K562 (cell line): ENCODE results near the gene SLC49A3.

Experiments
- JUN ChIP-seq, 2 experiments: sonication (generic) in 1 of 2; formaldehyde crosslinking in 1 of 2; IDR thresholded peaks; 2 replicates each; pipeline versions ENCODE4 v1.6.1 to v1.8.0; 2012 to 2022; ENCODE audit warnings: borderline replicate concordance in 2 of 2, mild to moderate bottlenecking in 2 of 2, improper control_type of control experiment in 1 of 2, low read depth in 1 of 2, low read length in 1 of 2, missing genetic modification reagents in 1 of 2
- TARDBP ChIP-seq: fragments of 450-650 bp; IDR thresholded peaks from 2 replicates; pipeline ENCODE4 v1.6.1; 2016
- TEAD1 ChIP-seq, 2 experiments: fragments of 450-650 bp in 1 of 2; sonication (generic) in 1 of 2; formaldehyde crosslinking; IDR thresholded peaks; 2 replicates each; pipeline versions ENCODE4 v1.4.0 to v1.8.0; 2020 to 2022; ENCODE audit warnings: mild to moderate bottlenecking in 2 of 2, missing genetic modification reagents in 1 of 2
- THRAP3 ChIP-seq: fragments of 450-650 bp; IDR thresholded peaks from 2 replicates; pipeline ENCODE4 v1.6.1; 2016; ENCODE audit warnings: mild to moderate bottlenecking, inconsistent platforms, borderline replicate concordance

- TF ChIP-seq TEAD1 (CRISPR knock-in tag; IDR thresholded peaks at IDR 0.05) (no peak), JUN (IDR thresholded peaks at IDR 0.05; ENCODE audit: borderline replicate concordance, low read depth, low read length) (no peak), JUN (CRISPR knock-in tag; IDR thresholded peaks at IDR 0.05; ENCODE audit: borderline replicate concordance) (no peak), TARDBP (no peak), THRAP3 (no peak)
Measured at GRCh38 chr4:667545-667925, 21.4 kb downstream of the SLC49A3 start.
